GM19239 (cell line): ENCODE data around the gene GPR55.
A peak's percentile ranks its signal among the peaks of the same experiment; 100 is the strongest.

ENCODE experiments used
- DNase-seq: peaks from one replicate; pipeline ENCODE4 v3.0.0; 2011; ENCODE audit warnings: low spot score; ENCODE audit not compliant: insufficient read length
- FAIRE-seq: peaks from 2 replicates; lab custom pipeline; 2011; peaks lifted over from hg19 to GRCh38; lab: Jason Lieb, UNC

GPR55 gene

GRCh38 chr2:230952226-230952956 is 27.3 kb upstream of the GPR55 start:
- FAIRE-seq (peak; percentile 68), DNase-seq (no peak)

GRCh38 chr2:230951396-230951795 is 26.4 kb upstream of the GPR55 start:
- DNase-seq: no peak
- FAIRE-seq: no peak

DNA sequence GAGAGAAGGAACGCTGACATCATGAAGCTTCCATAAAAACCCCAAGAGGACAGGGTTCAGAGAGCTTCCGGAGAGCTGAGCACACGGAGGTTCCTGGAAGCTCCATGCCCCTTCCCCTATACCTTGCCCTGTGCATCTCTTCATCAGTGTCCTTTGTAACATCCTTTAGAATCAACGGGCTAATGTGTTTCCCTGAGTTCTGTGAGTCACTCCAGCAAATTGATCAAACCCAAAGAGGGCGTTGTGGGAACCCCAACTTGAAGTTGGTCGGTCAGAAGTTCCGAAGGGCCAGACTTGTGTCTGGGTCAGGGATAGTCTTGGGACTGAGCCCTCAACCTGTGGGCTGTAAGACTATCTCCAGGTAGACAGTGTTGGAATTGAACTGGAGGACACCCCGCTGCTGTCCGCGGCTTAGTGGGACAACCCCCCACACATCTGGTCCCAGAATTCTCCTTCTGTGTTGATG is 25.9 kb upstream of the GPR55 start:
- FAIRE-seq (no peak), DNase-seq (no peak)

- FAIRE-seq (peak; percentile 99), DNase-seq (no peak)
Measured at GRCh38 chr2:230949966-230950873, 25.2 kb upstream of the GPR55 start.

DNA sequence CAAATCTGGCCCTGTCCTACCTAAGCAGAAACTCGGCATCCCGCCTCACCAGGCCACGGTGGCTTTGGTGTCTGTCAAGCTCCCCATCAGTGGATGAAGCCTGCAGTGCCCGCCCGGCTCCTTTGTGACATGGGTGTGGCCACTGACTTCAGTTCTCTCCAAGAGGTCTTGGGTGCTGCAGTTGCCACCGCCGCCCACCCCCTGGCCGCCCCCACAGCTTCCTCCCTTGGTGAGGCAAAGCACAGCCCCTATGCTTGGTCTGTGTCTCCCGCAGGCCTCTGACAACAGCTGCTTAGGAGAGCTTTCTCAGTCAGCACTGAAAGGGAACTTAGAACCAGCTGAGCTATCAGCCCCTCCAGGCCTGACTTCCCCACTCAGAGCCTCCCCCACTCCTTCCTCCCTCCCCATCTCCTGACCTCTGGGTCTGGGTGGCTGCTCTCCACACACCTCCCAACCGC is 22.9 kb upstream of the GPR55 start:
- peak; percentile 93 for FAIRE-seq

DNA sequence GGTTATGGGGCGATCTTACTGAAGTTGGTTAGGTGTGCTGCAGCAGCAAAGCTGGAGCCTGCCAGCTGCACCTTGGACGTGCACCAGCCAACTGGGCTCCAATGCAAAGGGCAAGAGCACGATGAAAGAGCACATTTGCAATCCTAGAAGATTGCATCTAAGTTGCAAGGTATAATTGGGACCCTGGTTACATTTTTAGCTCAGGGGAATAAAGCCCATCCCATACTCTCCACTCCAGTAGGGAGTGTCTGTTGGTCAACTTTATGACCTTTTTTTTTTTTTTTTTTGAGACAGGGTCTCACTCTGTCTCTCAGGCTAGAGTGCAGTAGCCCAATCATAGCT is 22.2 kb upstream of the GPR55 start:
- FAIRE-seq (no peak), DNase-seq (no peak)

More for the DNA sequence above, 22.9 kb upstream of the GPR55 start:
- no peak for DNase-seq

DNA sequence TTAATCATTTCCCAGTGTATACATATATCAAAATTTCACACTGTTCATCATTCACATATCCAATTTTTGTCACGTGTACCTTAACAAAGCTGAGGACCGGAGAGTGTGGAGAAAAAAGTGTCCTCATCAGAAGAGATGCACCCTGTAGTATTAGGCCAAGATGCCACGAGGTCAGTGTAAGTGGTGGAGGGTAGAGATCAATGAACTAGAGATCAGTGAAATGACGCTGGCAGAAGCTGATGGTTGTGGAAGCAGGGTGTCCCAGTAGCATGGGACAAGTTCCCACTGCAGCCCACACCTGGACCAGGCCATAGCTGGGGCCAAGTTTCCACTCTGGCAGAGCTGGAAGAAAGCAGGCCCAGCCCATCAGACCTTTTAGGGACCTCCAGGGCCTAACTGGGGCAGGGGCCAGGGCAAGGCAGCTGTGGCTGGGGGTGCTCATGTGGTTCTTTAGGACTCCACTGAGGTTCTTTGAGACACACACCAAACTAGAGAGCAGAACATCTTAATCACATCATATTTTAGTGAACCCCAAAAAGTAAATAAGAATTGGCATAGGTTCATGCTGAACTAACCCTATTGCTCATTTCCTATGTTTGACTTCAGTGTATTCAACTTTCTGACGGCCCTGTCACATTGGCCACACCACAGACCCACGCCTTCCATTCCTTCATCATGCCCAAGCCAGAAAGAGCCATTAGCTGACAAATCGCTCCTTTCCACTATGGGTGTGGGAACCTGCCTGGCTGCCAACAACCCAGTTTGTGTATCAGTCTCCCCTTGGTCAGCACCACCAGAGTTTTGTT is 21.6 kb upstream of the GPR55 start:
- DNase-seq (no peak), FAIRE-seq (peak; percentile 28)

DNA sequence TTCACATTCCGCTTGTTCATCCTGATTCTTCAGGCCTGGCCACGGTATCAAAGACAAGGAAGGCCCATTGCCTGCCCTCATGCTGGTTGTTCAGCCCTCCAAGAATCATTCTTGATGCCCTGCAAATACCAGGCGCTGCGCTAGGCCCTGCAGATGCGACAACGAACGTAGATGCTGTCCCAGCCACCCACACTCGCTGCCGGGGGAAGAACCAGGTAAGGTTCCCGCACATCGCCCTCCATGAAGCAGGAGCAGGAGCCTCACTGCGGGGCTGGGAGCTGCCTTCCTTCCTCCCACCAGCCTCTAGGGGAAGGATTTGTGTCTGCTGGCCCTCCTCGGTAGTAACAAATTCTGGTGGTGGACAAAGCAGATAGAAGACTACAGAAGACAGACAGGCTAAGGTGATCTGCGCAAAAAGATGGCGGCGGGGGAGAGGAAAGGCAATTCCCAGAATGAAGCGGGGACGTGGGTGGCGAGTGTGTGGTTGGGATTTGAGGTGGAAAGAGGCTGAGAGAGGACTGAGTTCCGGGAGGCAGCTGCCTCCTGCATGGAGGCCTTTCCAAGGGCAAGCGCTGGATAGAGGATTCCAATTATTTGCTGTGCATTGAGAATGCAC is 19.8 kb upstream of the GPR55 start:
- DNase-seq (no peak), FAIRE-seq (no peak)

DNA sequence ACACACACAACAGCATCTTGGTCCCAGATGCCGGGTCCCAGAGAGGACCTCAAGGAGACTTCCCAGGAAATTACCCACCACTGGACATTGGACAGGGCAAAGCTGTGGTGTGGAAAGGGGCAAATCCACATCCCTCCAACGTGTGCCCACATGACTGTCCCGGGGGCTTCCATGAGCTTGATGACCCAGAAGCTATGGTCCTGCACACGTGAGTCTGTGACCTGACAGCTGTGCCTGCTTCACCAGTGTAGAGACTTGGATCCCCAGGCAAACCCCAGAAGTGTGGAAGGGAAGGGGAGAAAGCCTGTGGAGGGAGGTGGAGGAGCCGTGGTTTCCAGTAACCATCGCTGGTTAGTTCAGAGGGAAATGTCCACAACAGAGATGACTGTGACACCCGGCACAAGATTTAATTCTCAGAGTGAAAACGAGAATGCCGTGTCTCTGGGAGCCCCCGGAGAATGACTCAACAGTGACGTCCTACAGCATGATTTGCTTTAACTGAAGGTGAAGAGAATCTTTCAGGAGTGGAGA is 19.1 kb upstream of the GPR55 start:
- no peak for DNase-seq
- FAIRE-seq: no peak

GRCh38 chr2:230942920-230943896 is 18.2 kb upstream of the GPR55 start:
- no peak for DNase-seq
- FAIRE-seq: peak; percentile 99

DNA sequence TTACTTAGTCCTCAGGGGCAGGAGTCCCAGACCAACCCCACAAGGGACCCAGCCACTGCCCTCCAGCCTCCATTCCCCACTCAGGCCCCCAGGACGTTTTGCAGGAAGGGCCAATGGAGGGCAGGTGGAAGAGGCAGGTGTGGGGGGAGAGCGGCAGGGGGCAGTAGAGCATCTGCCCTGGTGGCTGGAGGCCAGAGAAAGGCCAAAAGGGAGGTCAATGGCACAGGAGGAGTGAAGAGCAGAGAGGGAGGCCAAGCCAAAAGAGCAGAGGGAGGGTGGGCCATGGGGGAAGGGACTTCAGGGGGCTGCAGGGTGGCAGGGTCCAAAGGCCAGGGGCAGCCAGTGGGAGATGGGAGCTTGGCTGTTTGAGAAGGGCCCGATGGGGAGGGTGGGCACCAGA is 17.3 kb upstream of the GPR55 start:
- DNase-seq: no peak
- FAIRE-seq: no peak

GRCh38 chr2:230941202-230942180 is 16.4 kb upstream of the GPR55 start:
- DNase-seq: no peak
- no peak for FAIRE-seq

DNA sequence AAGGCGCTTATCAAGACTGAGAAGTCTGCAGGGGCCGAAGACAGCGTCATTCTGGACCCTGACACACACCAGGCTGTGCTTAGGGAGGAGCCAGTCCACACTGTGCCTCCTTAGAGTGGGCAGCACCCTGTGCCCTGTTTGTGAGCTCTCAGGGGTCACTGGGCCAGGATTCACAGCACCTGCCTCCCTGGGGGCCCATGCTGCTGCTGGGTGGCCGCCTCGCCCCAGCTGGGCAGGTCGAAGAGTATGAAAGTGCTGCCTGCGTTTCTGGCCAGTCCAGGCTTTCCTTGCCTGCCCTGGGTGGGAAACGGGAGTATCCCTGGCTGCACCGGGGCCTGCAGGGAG is 15.4 kb upstream of the GPR55 start:
- FAIRE-seq (no peak), DNase-seq (no peak)

GRCh38 chr2:230939691-230940470 is 14.8 kb upstream of the GPR55 start:
- DNase-seq (no peak), FAIRE-seq (no peak)

- DNase-seq (no peak), FAIRE-seq (no peak)
Measured at GRCh38 chr2:230939066-230939591, 14.1 kb upstream of the GPR55 start.

DNA sequence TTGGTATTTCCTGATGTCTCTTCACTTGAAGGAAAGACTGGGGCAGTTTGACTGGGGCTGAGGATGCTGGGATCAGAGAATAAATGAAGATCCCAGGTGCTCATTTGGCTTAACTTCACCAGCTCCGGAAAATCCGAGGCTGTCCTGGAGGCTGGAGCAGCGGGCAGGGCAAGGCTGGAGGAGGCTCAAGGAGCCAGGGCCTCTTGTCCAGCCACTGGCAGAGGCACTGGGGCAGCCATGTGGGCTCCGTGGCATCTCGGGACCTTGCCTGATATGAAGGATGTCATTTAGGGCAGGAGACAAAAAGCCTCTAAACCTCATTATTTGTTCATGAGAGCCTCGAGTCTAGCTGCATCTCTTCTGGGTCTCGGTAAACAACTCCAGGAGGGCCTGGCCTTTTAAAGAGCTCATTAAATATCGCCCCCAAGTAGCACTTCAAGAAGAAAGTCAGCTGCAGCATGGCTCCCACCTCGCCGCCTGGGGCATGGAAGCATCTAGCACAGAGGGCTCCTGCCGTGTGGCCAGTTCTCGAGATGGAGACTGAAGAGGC is 13.5 kb upstream of the GPR55 start:
- FAIRE-seq (no peak), DNase-seq (no peak)
